ENCODE results near the gene FCHSD1. TPM values are rescaled to one million over a fixed set of nuclear protein-coding genes. Genes with fewer than 3 reads are reported as not detected.

The FCHSD1 gene
- total RNA-seq, 2 experiments from 2014 or later = 31.9 to 55.3 TPM

DNA sequence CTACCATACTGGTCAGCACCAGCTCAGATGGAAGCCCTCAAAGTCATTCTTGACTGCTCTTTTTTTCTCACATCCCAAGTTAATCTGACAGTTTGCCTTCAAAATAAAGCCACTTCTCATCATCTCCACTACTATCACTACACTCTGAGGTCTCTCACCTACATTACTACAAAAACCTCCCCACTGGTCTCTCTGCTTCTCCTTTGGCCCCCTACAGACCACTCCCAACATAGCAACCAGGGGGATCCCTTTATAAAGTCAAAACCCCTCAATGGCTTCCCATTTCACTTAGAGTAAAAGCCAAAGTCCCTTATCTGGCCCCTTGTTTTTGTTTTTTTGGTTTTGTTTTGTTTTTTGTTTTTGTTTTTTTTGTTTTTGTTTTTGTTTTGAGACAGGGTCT is 26.2 kb upstream of the FCHSD1 start:
- BruUV-seq (replicated peaks) = no TSS peak
- no peaks in the 10 kb centered on the region for H3K36me3 ChIP-seq (ENCODE audit: insufficient read depth, low read length)
- no peak overlapping the region for H2AFZ ChIP-seq (ENCODE audit: low read length)
- no peak overlapping the region for H3K4me3 ChIP-seq (ENCODE audit: low read depth, low read length, poor library complexity, severe bottlenecking)
- ChIA-PET POLR2A (no interaction called here), CTCF (ENCODE audit: unreplicated experiment) (interaction anchor here (1.9 kb wide), 1 partner anchor 20 kb away, joined by 4 read pairs; no protein-coding TSS in a partner anchor)
- H3K9me2 ChIP-seq (ENCODE audit: insufficient read depth, low read length) = no peaks in the 10 kb centered on the region
- no peak for TF ChIP-seq EZH2phosphoT487 (IDR thresholded peaks at IDR 0.05; ENCODE audit: borderline replicate concordance, low read depth, low read length)
- TF ChIP-seq, protein P1, sequence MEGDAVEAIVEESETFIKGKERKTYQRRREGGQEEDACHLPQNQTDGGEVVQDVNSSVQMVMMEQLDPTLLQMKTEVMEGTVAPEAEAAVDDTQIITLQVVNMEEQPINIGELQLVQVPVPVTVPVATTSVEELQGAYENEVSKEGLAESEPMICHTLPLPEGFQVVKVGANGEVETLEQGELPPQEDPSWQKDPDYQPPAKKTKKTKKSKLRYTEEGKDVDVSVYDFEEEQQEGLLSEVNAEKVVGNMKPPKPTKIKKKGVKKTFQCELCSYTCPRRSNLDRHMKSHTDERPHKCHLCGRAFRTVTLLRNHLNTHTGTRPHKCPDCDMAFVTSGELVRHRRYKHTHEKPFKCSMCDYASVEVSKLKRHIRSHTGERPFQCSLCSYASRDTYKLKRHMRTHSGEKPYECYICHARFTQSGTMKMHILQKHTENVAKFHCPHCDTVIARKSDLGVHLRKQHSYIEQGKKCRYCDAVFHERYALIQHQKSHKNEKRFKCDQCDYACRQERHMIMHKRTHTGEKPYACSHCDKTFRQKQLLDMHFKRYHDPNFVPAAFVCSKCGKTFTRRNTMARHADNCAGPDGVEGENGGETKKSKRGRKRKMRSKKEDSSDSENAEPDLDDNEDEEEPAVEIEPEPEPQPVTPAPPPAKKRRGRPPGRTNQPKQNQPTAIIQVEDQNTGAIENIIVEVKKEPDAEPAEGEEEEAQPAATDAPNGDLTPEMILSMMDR (conservative IDR thresholded peaks at IDR 0.05; ENCODE audit: low read length) = peak; percentile 66
- H3K4me2 ChIP-seq (ENCODE audit: low read length) = no peak overlapping the region
- H3K27ac ChIP-seq (ENCODE audit: low read depth, low read length, poor library complexity, severe bottlenecking) = no peak overlapping the region
- no peaks in the 10 kb centered on the region for H3K79me2 ChIP-seq (ENCODE audit: insufficient read depth, low read depth, low read length)
- H3K9me3 ChIP-seq (ENCODE audit: low read length) = no peaks in the 10 kb centered on the region
- DNase-seq (ENCODE audit: low spot score) = peak; percentile 39
- no peaks in the 10 kb centered on the region for H3K4me1 ChIP-seq (ENCODE audit: insufficient read depth, low read length, poor library complexity, severe bottlenecking)
- H4K20me1 ChIP-seq (ENCODE audit: insufficient read depth, low read length) = no peaks in the 10 kb centered on the region
- intact Hi-C loops (cut with micrococcal nuclease; ENCODE audit: unreplicated experiment) = no loop called here

DNA sequence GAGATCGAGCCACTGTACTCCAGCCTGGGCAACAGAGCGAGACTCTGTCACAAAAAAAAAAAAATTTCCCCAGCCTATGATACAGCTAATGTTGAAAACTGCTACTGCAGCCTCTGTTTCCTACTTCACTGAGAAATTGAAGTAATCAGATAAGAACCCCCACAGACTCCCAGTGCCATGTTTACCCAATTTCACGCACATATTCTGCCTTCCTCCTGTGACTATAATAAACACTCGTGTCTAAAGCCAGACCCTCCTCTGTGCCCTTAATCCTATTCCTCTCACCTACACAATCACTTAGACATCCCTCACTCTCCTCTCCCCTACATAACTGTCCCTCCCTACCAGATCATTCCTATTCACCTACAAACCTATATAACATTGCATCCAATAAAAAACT is 24.5 kb upstream of the FCHSD1 start:
- POLR2A ChIA-PET = interaction anchor here (0.7 kb wide), 1 partner anchor 302 kb away, joined by 3 read pairs; no protein-coding TSS in a partner anchor

DNA sequence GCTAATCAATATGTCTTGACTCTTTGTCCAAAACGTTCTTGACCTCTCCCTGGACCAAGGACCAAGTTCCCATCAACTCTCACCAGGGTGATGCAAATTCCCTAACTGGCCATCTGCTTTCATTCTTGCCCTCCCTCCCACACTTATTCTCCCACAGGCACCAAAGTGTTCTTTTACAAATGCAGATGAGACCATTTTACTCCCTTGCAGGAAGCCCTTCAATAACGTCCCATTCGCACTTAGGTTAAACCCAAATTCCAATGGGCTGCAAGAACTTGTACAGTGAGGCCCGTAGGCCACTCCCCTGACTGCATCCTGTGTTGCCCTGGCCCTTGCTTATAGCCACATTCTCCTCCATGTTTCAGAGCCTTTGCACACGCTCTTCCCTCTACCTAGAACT is 23.5 kb upstream of the FCHSD1 start:
- POLR2A ChIA-PET = no interaction called here
- Histone ChIP-seq H3K4me2 (ENCODE audit: low read length) (no peak overlapping the region), H3K27ac (ENCODE audit: low read depth, low read length, poor library complexity, severe bottlenecking) (no peak overlapping the region), H4K20me1 (ENCODE audit: insufficient read depth, low read length) (no peaks in the 10 kb centered on the region), H3K79me2 (ENCODE audit: insufficient read depth, low read depth, low read length) (no peaks in the 10 kb centered on the region), H3K36me3 (ENCODE audit: insufficient read depth, low read length) (no peaks in the 10 kb centered on the region), H2AFZ (ENCODE audit: low read length) (no peak overlapping the region), H3K4me1 (ENCODE audit: insufficient read depth, low read length, poor library complexity, severe bottlenecking) (no peaks in the 10 kb centered on the region), H3K9me2 (ENCODE audit: insufficient read depth, low read length) (no peaks in the 10 kb centered on the region), H3K4me3 (ENCODE audit: low read depth, low read length, poor library complexity, severe bottlenecking) (no peak overlapping the region), H3K9me3 (ENCODE audit: low read length) (no peaks in the 10 kb centered on the region)
- intact Hi-C loops (cut with micrococcal nuclease; ENCODE audit: unreplicated experiment) = no loop called here
- no TSS peak for BruUV-seq (replicated peaks)
- CTCF ChIA-PET (ENCODE audit: unreplicated experiment) = no interaction called here
- TF ChIP-seq, protein P1 (conservative IDR thresholded peaks at IDR 0.05; ENCODE audit: low read length) = no peak
- no peak for TF ChIP-seq EZH2phosphoT487 (IDR thresholded peaks at IDR 0.05; ENCODE audit: borderline replicate concordance, low read depth, low read length)
- DNase-seq (ENCODE audit: low spot score) = no peak

More for the DNA sequence above, 24.5 kb upstream of the FCHSD1 start:
- BruUV-seq (replicated peaks) = no TSS peak
- no peak overlapping the region for H2AFZ ChIP-seq (ENCODE audit: low read length)
- no peaks in the 10 kb centered on the region for H4K20me1 ChIP-seq (ENCODE audit: insufficient read depth, low read length)
- CTCF ChIA-PET (ENCODE audit: unreplicated experiment) = interaction anchor here (1.9 kb wide), 1 partner anchor 18 kb away, joined by 4 read pairs; no protein-coding TSS in a partner anchor
- H3K79me2 ChIP-seq (ENCODE audit: insufficient read depth, low read depth, low read length) = no peaks in the 10 kb centered on the region
- no peaks in the 10 kb centered on the region for H3K4me1 ChIP-seq (ENCODE audit: insufficient read depth, low read length, poor library complexity, severe bottlenecking)
- no peak for DNase-seq (ENCODE audit: low spot score)
- intact Hi-C loops (cut with micrococcal nuclease; ENCODE audit: unreplicated experiment) = no loop called here
- no peaks in the 10 kb centered on the region for H3K9me3 ChIP-seq (ENCODE audit: low read length)
- no peak overlapping the region for H3K27ac ChIP-seq (ENCODE audit: low read depth, low read length, poor library complexity, severe bottlenecking)
- H3K4me3 ChIP-seq (ENCODE audit: low read depth, low read length, poor library complexity, severe bottlenecking) = no peak overlapping the region
- no peak for TF ChIP-seq EZH2phosphoT487 (IDR thresholded peaks at IDR 0.05; ENCODE audit: borderline replicate concordance, low read depth, low read length)
- TF ChIP-seq, protein P1 (conservative IDR thresholded peaks at IDR 0.05; ENCODE audit: low read length) = no peak
- no peaks in the 10 kb centered on the region for H3K36me3 ChIP-seq (ENCODE audit: insufficient read depth, low read length)
- H3K9me2 ChIP-seq (ENCODE audit: insufficient read depth, low read length) = no peaks in the 10 kb centered on the region
- no peak overlapping the region for H3K4me2 ChIP-seq (ENCODE audit: low read length)

All from OCI-LY7 (cell line).